Measurements from ENCODE around the gene SDR9C7.

DNA sequence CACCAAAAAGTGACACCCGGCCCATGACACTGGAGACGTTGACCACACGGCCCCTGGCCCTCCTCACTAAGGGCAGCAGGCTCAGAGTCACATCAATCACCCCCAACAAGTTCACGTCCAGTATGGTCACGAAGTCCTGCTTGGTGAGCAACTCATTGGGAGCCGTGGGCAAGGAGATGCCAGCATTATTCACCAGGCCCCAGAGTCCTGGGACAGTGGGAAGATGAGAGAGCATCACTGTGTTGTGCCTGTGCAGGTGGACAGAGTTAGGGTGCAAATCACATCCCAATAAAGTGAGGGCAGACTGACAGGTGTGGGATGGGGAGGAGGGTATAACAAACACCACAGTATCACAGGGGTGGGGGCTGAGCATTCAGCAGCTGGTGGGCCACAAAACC is 20.7 kb upstream of the SDR9C7 start:
- TF ChIP-seq ZNF384 (IDR thresholded peaks at IDR 0.05) (no peak), FOXM1 (IDR thresholded peaks at IDR 0.05; ENCODE audit: borderline replicate concordance) (no peak), SP1 (IDR thresholded peaks at IDR 0.05) (no peak), FOXA1 (IDR thresholded peaks at IDR 0.05) (no peak)

Measured in HEK293T (cell line).